ENCODE measurements around the gene LMTK2. TPM values are rescaled to one million over a fixed set of nuclear protein-coding genes. Genes with fewer than 3 reads are reported as not detected.
"Not testable (repeated sequence)": the region's sequence is repeated elsewhere in the genome, so short reads cannot be mapped to it uniquely, and the experiment has no call there.

Gene LMTK2
- total RNA-seq, 1 donor: 11.2 TPM

GRCh38 chr7:98215561-98216495, 109.2 kb downstream of the LMTK2 start:
- no peak overlapping the region for H3K4me3 ChIP-seq (ENCODE audit: low read depth, low read length)
- TF ChIP-seq, protein P1, sequence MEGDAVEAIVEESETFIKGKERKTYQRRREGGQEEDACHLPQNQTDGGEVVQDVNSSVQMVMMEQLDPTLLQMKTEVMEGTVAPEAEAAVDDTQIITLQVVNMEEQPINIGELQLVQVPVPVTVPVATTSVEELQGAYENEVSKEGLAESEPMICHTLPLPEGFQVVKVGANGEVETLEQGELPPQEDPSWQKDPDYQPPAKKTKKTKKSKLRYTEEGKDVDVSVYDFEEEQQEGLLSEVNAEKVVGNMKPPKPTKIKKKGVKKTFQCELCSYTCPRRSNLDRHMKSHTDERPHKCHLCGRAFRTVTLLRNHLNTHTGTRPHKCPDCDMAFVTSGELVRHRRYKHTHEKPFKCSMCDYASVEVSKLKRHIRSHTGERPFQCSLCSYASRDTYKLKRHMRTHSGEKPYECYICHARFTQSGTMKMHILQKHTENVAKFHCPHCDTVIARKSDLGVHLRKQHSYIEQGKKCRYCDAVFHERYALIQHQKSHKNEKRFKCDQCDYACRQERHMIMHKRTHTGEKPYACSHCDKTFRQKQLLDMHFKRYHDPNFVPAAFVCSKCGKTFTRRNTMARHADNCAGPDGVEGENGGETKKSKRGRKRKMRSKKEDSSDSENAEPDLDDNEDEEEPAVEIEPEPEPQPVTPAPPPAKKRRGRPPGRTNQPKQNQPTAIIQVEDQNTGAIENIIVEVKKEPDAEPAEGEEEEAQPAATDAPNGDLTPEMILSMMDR (IDR thresholded peaks at IDR 0.05; ENCODE audit: insufficient read depth, low read depth, low read length): no peak
- no peak for DNase-seq (ENCODE audit: low read depth)

DNA sequence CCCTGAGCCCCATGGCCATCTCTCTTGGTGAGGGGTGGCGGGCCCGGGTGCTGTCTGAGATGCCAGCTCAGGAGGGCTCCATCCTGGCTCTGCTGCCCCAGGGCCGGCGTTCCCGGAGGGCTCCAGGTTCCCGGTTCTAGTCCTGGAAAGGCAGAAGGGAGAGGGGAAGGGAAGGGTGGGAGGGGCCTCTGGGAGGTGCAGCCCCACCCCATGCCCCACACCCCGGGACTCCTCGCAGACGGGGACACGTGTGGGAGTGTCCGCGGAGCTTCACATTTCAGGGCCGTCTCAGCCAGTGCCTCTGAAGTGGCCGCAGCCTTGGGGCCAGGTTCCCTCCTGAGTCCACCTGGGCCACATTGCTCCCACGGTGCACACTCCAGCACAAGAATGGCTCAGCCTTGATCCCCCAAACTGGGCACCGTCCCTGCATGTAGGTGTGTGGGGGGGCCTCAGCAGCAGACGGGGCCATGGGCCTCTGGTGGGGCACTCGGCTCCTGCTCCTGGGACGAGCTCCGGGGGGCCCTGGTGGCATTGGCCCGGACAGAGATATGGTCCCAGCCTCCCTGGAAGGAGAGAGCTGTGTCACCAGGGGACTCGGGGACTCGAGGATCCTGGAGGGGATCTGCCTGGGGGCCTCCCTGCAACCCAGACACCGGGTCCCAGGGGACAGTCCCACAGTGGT, 110.4 kb downstream of the LMTK2 start:
- DNase-seq (ENCODE audit: low read depth): no peak
- H3K4me3 ChIP-seq (ENCODE audit: low read depth, low read length): no peak overlapping the region
- TF ChIP-seq, protein P1 (IDR thresholded peaks at IDR 0.05; ENCODE audit: insufficient read depth, low read depth, low read length): no peak

GRCh38 chr7:98217623-98218582, 111.2 kb downstream of the LMTK2 start:
- DNase-seq (ENCODE audit: low read depth): no peak
- H3K4me3 ChIP-seq (ENCODE audit: low read depth, low read length): no peak overlapping the region
- TF ChIP-seq, protein P1 (IDR thresholded peaks at IDR 0.05; ENCODE audit: insufficient read depth, low read depth, low read length): no peak

DNA sequence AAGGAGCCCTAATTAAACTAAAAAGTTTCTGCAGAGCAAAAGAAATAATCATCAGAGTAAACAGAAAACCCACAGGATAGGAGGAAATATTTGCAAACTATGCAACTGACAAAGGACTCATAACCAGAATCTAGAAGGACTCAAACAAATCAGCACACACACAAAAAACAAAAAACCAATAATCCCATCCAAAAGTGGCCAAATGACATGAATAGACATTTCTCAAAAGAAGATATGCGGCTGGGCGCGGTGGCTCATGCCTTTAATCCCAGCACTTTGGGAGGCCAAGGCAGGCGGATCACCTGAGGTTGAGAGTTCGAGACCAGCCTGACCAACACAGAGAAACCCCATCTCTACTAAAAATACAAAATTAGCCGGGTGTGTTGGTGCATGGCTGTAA, 112.7 kb downstream of the LMTK2 start:
- not testable (repeated sequence) for DNase-seq (ENCODE audit: low read depth); H3K4me3 ChIP-seq (ENCODE audit: low read depth, low read length)

- DNase-seq (ENCODE audit: low read depth): no peak
- TF ChIP-seq, protein P1 (IDR thresholded peaks at IDR 0.05; ENCODE audit: insufficient read depth, low read depth, low read length): no peak
- no peak overlapping the region for H3K4me3 ChIP-seq (ENCODE audit: low read depth, low read length)
Measured at GRCh38 chr7:98221611-98222532, 115.2 kb downstream of the LMTK2 start.

DNA sequence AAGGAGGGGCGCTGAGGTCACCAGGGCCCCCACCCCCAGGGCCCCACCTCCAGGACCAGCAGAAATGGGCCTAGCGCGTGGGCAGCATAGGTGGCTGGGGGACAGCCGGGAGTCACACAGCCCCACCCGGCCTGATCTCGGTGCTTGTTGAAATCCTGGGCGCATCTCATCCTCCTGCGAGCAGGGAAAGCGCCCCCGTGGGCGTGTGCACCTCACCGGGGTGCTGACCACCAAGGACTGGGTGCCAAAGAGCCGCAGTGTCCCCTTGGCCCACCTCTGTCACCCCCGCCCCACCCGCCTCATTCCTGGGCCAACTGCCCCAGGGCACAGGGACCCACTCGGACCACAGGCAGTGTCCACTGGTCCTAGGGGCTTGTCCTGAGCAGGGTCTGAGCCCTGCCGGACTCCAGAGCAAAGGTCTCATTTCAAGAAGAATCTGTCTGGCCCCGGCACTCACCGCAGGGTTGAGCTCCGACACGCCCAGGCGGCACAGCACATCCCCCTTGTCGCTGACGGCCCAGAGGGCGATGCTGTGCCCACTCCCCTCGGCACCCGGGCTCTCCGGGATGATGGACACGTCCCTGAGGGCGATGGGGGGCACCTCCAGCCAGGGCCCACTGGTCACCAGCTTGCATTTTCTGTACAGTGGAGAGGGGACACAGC, 116.0 kb downstream of the LMTK2 start:
- TF ChIP-seq, protein P1 (IDR thresholded peaks at IDR 0.05; ENCODE audit: insufficient read depth, low read depth, low read length): no peak
- no peak for DNase-seq (ENCODE audit: low read depth)
- no peak overlapping the region for H3K4me3 ChIP-seq (ENCODE audit: low read depth, low read length)
